Body of pancreas (tissue), 4 donors: Measurements from ENCODE around the gene MT3. TPM values are rescaled to one million over a fixed set of nuclear protein-coding genes. Genes with fewer than 3 reads are reported as not detected.

Experiments
- ATAC-seq: fragments of 150-250 bp; one replicate; pipeline ENCODE4 v1.9.1; 2016
- DNase-seq, 4 donors: peaks; one replicate each; pipeline ENCODE4 v3.0.0-alpha.2; 2019
- H3K27ac ChIP-seq, 4 donors: fragments of 200-600 bp; sonication (generic); 1 replicate in 3 of 4; 2 replicates in 1 of 4; pipeline versions ENCODE4 v1.5.1 to v1.6.1; 2016 to 2019; ENCODE audit warnings: mild to moderate bottlenecking in 1 of 4, mixed read lengths in 1 of 4, moderate library complexity in 1 of 4
- H3K27me3 ChIP-seq, 2 donors: fragments of 200-600 bp; sonication (generic); one replicate each; pipeline ENCODE4 v1.6.0; 2016; ENCODE audit warnings: mild to moderate bottlenecking in 1 of 2
- H3K36me3 ChIP-seq, 2 donors: fragments of 200-600 bp; sonication (generic); replicated peaks in 1 of 2; 2 replicates each; pipeline ENCODE4 v1.5.1; 2016; ENCODE audit warnings: low read depth in 2 of 2; ENCODE audit not compliant: insufficient read depth in 1 of 2
- H3K4me1 ChIP-seq: fragments of 200-600 bp; sonication (generic); one replicate; pipeline ENCODE4 v1.6.0; 2016
- H3K4me3 ChIP-seq, 2 donors: fragments of 200-600 bp; sonication (generic); 1 replicate in 1 of 2; 2 replicates in 1 of 2; pipeline ENCODE4 v1.5.1; 2016 to 2019
- H3K9me3 ChIP-seq, 3 donors: fragments of 200-600 bp; sonication (generic); 1 replicate in 2 of 3; 2 replicates in 1 of 3; pipeline ENCODE4 v1.5.1; 2016
- CTCF ChIP-seq, 7 experiments: fragments of 450-650 bp in 4 of 7; fragments of 200-600 bp in 3 of 7; sonication (generic) in 3 of 7; IDR thresholded peaks; one replicate each; pipeline ENCODE4 v1.5.1; 2016 to 2019; ENCODE audit warnings: antibody characterized with exemption in 7 of 7
- POLR2A ChIP-seq, 3 donors: fragments of 450-650 bp; IDR thresholded peaks; one replicate each; pipeline ENCODE4 v1.6.1; 2016; ENCODE audit warnings: antibody characterized with exemption in 3 of 3, mild to moderate bottlenecking in 2 of 3
- WGBS, 2 donors: methylation state at CpG; one replicate each; pipeline ENCODE4 v1.1.5; 2017; 5-methylcytosine and 5-hydroxymethylcytosine counted together
- intact Hi-C: fragments of 100-400 bp; cut with DNase I; formaldehyde crosslinking; loops from one replicate; pipeline ENCODE4 v1.15.1; 2023
- total RNA-seq, 2 donors: library from RNA; depleted of rRNA; stranded (reverse); fragments of >200 nt; gene quantifications; one replicate each; pipeline ENCODE4 v1.1.0, GENCODE V29; 2016

Gene MT3
- total RNA-seq, 2 donors from 2014 or later = not detected

GRCh38 chr16:56632848-56633365 lies 43.6 kb downstream of the MT3 start:
- TF ChIP-seq CTCF (IDR thresholded peaks at IDR 0.05) (no peak), POLR2A (IDR thresholded peaks at IDR 0.05) (no peak)
- 38 to 40% methylated on average over 6 of the region's 6 CpGs for WGBS, 2 donors
- intact Hi-C loops = no loop called here
- H3K36me3 ChIP-seq = no peaks in the 10 kb centered on the region
- ATAC-seq (peak; percentile 12), DNase-seq (no peak)
- H3K9me3 ChIP-seq = no peaks in the 10 kb centered on the region
- H3K27me3 ChIP-seq = no peaks in the 10 kb centered on the region
- peak overlapping the region in 1 of 2 donors; percentile 23 for H3K4me3 ChIP-seq
- peak overlapping the region; percentile 71 to 89 (median 82) for H3K27ac ChIP-seq
- peaks cover 21% of the 10 kb centered on the region for H3K4me1 ChIP-seq

- H3K27me3 ChIP-seq = no peaks in the 10 kb centered on the region
- H3K36me3 ChIP-seq = no peaks in the 10 kb centered on the region
- no peak for DNase-seq
- WGBS, 2 donors = 30 to 47% methylated on average over 7 of the region's 7 CpGs
- no peaks in the 10 kb centered on the region for H3K9me3 ChIP-seq
- peak overlapping the region in 1 of 4 donors; percentile 89 for H3K27ac ChIP-seq
- ATAC-seq = no peak
- peaks cover 26% of the 10 kb centered on the region for H3K4me1 ChIP-seq
- no peak for TF ChIP-seq CTCF (IDR thresholded peaks at IDR 0.05)
- TF ChIP-seq POLR2A (IDR thresholded peaks at IDR 0.05) = no peak
- intact Hi-C loops = no loop called here
- no peak overlapping the region for H3K4me3 ChIP-seq
Observed at GRCh38 chr16:56633535-56633934, 44.2 kb downstream of the MT3 start.

- Histone ChIP-seq H3K4me3 (no peak overlapping the region), H3K27ac (no peak overlapping the region), H3K27me3 (no peaks in the 10 kb centered on the region), H3K4me1 (peaks cover 32% of the 10 kb centered on the region), H3K36me3 (no peaks in the 10 kb centered on the region), H3K9me3 (no peaks in the 10 kb centered on the region)
- WGBS, 2 donors = 70 to 74% methylated on average over 43 to 47 of the region's 47 CpGs
- TF ChIP-seq POLR2A (IDR thresholded peaks at IDR 0.05) = no peak
- TF ChIP-seq CTCF (IDR thresholded peaks at IDR 0.05) = no peak
- DNase-seq (no peak), ATAC-seq (no peak)
- intact Hi-C loops = no loop called here
Observed at GRCh38 chr16:56634715-56635440, 45.5 kb downstream of the MT3 start.

- Histone ChIP-seq H3K4me3 (no peak overlapping the region), H3K27me3 (no peaks in the 10 kb centered on the region)
Observed at GRCh38 chr16:56635441-56635967, 46.2 kb downstream of the MT3 start.

More at GRCh38 chr16:56635441-56635967, 46.2 kb downstream of the MT3 start:
- WGBS, 2 donors = 51 to 77% methylated on average over 12 to 37 of the region's 40 CpGs
- intact Hi-C loops = no loop called here
- Histone ChIP-seq H3K9me3 (no peaks in the 10 kb centered on the region), H3K4me1 (peaks cover 32% of the 10 kb centered on the region), H3K36me3 (no peaks in the 10 kb centered on the region), H3K27ac (no peak overlapping the region)
- no peak for TF ChIP-seq POLR2A (IDR thresholded peaks at IDR 0.05)
- no peak for TF ChIP-seq CTCF (IDR thresholded peaks at IDR 0.05)
- ATAC-seq (no peak), DNase-seq (no peak)
